Dermis blood vessel endothelial cell (primary cell): ENCODE data around the gene E2F3. TPM values are rescaled to one million over a fixed set of nuclear protein-coding genes. Genes with fewer than 3 reads are reported as not detected.

Source experiments
- DNase-seq: peaks from one replicate; pipeline ENCODE4 v3.0.0; 2010
- total RNA-seq: library from RNA; depleted of rRNA; stranded (reverse); fragments of >200 nt; gene quantifications from 2 replicates; pipeline ENCODE4 v1.2.3, GENCODE V29; 2014

E2F3 gene
- 5.8 and 9.7 TPM in 2 replicates for total RNA-seq

DNA sequence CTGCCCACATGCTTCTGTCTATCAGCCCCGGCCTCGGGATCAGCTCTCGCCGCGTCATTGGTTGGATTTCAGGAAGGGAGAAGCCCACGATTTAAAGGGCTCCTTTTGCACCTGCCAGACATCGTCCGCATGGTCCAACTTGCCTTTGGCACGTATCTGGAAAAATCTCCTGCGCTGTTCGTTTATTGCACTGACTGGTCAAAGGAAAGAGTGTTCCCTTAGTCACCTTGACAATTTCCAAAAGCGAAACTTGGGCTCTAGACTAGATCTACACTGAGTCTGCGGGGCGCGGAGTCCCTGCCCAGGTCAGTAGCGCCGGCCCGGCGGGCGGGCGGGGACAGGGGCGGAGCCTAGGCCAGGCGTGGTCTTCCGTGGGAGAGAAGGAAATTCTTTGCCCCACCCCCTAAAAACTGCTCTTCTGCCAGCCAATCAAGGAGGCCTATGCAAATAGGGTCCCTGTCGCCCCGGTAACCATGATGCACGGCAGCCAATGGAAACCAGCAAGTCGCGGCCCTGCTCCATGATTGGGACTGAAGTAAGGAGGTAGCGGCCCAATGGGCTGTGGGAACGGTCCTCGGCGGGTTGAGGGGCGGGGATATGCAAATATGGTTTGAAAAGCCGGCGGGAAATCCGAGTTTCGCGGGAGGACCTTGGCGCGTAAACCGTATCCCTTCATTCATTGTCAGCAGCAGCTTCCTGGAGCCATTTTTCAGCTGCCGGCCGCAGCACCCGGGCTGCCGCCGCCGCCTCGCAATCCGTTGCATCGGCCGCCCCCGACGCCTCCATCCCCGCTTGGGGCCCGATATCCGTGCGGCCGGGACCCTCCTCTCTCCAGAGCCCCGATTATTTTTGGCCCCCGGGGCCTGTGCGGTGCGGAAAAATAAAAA lies at the start of gene E2F3:
E2F3 (plus strand) TSS at position 675 of the 887 bp plus-strand sequence. CDS start 354 bp downstream, outside the sequence.
- peak; percentile 100 for DNase-seq

DNA sequence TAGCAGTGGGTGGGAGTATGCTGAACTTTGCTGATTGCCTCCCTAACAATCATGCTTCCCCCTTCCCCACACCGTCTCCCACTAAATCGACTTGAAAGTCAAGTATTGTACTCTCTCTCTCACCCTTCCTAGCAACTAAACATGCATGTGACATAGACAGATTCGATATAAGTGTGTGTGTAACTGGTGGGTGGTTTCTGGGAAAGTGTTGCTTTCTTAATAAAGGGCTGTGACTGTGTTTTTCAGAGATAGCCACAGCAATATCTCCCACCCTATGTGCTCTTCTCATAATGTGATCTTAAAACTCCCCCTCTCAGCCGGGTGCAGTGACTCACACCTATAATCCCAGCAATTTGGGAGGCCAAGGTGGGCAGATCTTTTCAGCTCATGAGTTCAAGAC lies 49.3 kb upstream of the E2F3 start:
- DNase-seq, result no peak

- DNase-seq, result no peak
Measured at GRCh38 chr6:20353134-20353533, 48.5 kb upstream of the E2F3 start.

DNA sequence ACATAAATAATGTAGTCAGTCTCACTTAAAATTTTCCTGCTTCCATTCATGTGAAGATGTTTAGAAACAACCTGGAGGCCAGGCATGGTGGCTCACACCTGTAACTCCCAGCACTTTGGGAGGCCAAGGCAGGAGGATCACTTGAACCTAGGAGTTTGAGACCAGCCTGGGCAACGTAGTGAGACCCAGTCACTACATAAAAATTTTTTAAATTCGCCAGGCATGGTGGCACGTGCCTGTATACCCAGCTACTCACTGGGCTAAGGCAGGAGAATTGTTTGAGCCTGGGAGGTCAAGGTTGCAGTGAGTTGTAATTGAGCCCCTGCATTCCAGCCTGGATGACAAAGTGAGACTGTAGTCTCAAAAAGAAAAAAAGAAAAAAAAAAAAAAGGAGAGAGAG lies 47.3 kb upstream of the E2F3 start:
- DNase-seq, result no peak

- no peak for DNase-seq
Measured at GRCh38 chr6:20360471-20361119, 41.1 kb upstream of the E2F3 start.

- DNase-seq, result no peak
Measured at GRCh38 chr6:20362623-20363022, 39.1 kb upstream of the E2F3 start.

DNA sequence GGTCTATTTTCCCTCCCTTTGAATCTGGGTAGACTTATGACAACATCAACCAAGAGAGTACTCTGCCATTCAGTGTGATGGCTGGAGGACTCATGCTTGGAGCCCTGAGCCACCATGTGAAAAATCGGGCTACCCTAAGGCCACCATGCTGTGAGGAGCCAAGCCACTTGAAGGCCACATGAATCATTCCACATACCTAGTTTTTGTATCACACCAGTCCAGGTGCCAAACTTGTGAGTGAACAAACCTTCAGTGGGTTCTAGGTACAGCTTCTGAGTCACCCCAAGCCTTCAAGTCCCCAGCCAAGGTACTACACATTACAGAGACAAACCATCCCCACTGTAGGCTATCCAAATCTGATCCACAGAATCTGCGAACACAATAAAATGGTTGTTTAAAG lies 37.4 kb upstream of the E2F3 start:
- no peak for DNase-seq

DNA sequence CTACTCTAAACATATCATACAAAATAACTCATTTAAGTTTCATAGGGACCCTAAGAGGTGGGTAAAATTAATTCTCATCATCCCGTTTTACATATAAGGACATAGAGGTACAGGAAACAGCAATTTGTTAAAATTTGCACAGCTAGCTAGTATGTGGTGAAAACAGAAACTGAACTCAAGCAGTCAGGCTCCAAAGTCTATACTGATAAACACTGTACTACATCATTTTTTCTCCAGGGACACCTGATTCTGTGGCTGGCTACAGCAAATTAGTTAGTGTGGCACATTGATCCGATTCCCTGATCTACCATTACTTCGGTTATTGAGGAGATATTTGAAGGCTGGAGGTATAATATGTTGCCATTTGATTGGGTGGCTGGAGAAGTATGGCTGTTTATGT lies 36.2 kb upstream of the E2F3 start:
- DNase-seq, result no peak

- no peak for DNase-seq
Measured at GRCh38 chr6:20366082-20366830, 35.4 kb upstream of the E2F3 start.

GRCh38 chr6:20367743-20368485 lies 33.8 kb upstream of the E2F3 start:
- DNase-seq, result no peak

- no peak for DNase-seq
Measured at GRCh38 chr6:20370393-20370792, 31.3 kb upstream of the E2F3 start.

DNA sequence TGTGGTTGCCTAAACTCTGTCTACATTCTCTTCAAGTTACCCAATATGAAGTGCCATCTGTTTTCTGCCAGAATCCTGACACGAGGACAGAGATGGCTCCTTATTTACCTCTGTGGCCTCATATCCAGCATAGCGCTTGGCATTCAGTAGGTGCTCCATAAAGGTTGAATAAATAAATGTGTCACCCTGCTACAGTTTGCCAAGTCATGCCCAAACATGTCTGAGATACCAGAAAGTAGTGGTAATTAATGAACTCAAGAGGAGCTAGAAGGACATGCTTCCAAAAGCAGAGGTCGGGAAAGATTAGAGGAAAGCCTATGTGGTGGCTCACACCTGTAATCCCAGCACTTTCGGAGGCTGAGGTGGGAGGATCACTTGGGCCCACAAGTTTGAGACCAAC lies 30.9 kb upstream of the E2F3 start:
- no peak for DNase-seq

DNA sequence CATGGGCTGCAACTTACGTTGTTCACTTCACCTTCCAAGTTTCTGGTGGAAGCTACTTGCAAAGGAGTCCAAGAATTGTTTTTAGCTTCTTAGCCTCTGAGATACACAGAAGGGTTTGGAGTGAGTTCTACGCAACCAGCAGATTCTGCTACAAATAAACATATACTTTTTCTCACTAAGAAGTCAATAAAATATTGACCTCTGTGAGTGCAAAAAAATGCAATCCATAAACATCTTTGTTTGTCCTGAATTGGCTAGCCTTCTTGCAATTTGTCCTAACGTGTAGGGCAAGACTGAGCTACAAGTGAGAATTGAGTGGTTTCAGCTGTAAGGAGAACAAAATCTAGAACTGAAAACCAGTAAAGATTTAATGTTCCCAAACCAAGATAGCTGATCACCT lies 26.2 kb upstream of the E2F3 start:
- DNase-seq, result no peak

DNA sequence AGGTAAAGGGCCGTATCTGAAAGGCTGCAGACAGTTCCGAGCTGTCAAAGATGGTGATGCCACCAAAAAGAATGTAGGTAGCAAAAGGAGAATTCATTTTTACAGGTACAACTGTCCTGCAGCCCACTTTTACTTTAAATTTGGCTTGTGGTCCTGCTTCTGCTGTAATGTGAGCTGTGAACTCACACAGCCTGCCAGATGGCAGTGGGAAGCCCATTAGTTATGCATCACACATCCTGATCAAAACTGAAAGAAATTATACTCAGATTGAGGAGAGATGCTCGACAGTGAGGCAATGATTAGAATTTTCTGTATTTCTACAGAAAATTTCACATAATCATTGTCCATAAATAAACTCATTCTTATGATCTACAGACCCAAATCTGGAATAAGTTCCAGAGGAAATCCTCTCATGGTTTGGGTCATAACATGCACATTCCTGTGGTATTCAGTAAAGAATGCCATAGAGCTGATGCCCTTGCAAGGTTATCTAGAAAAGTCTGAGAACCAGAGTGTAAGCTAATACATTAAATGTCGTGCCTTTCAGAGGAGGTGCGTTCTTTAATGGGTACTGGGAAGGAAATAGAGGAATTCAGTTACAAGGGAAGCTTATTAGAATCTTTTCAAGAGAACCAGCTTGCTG lies 23.9 kb upstream of the E2F3 start:
- peak; percentile 89 for DNase-seq

DNA sequence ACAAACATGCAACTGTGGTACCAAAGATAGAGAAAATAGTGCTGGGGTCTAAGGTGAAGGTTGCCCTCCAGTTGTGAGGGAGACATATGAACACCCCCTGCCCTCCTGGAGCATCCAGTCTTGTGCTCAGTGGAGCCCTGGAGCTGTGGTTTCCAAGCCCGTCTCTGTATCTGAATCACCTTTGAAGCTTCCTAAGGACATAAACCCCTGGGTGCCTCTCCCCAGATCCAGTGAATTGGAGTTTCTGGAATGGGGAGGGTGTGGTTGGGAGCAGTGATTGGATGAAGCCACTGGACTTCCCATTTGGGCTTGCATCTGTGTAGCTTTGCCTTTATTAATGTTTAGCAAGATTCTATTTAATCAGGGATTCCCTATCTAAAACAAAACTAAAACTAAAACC lies 22.4 kb upstream of the E2F3 start:
- DNase-seq, result no peak

GRCh38 chr6:20386218-20386617 lies 15.5 kb upstream of the E2F3 start:
- DNase-seq, result no peak

- DNase-seq, result no peak
Measured at GRCh38 chr6:20389066-20389465, 12.6 kb upstream of the E2F3 start.

DNA sequence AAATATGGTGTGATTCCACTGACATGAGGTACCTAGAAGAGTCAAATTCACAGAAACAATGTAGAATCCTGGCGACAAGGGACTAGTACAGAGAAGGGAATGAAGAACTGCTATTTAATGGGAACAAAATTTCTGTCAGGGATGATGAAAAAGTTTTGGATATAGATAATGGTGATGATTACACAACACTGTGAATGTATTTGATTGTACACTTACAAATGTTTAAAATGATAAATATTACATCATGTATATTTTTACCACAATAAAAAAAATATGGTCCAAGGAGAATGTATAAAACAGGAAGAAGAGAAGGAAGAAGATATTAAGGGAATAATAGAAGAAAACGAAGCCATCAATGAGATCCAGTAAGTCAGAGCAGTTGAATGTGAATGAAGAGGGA lies 8.4 kb upstream of the E2F3 start:
- DNase-seq, result no peak

- no peak for DNase-seq
Measured at GRCh38 chr6:20399518-20399917, 2.2 kb upstream of the E2F3 start.

- DNase-seq, result peak; percentile 64
Measured at GRCh38 chr6:20400456-20401204, 1.0 kb upstream of the E2F3 start.

- no peak for DNase-seq
Measured at GRCh38 chr6:20402092-20402341, 338 bp downstream of the E2F3 start.
